Tibial nerve (tissue), 3 donors: Measurements from ENCODE around the gene RNF126.

Experiments
- POLR2A ChIP-seq, 2 donors: fragments of 450-650 bp; IDR thresholded peaks; one replicate each; pipeline ENCODE4 v1.6.1; 2017; ENCODE audit warnings: antibody characterized with exemption in 2 of 2, mild to moderate bottlenecking in 2 of 2, moderate library complexity in 2 of 2
- TF ChIP-seq, protein P1 (sequence below), 5 experiments: fragments of 200-600 bp in 3 of 5; fragments of 450-650 bp in 2 of 5; sonication (generic) in 3 of 5; IDR thresholded peaks; one replicate each; pipeline ENCODE4 v1.5.1; 2016 to 2019; ENCODE audit warnings: antibody characterized with exemption in 5 of 5, mild to moderate bottlenecking in 3 of 5, moderate library complexity in 2 of 5

DNA sequence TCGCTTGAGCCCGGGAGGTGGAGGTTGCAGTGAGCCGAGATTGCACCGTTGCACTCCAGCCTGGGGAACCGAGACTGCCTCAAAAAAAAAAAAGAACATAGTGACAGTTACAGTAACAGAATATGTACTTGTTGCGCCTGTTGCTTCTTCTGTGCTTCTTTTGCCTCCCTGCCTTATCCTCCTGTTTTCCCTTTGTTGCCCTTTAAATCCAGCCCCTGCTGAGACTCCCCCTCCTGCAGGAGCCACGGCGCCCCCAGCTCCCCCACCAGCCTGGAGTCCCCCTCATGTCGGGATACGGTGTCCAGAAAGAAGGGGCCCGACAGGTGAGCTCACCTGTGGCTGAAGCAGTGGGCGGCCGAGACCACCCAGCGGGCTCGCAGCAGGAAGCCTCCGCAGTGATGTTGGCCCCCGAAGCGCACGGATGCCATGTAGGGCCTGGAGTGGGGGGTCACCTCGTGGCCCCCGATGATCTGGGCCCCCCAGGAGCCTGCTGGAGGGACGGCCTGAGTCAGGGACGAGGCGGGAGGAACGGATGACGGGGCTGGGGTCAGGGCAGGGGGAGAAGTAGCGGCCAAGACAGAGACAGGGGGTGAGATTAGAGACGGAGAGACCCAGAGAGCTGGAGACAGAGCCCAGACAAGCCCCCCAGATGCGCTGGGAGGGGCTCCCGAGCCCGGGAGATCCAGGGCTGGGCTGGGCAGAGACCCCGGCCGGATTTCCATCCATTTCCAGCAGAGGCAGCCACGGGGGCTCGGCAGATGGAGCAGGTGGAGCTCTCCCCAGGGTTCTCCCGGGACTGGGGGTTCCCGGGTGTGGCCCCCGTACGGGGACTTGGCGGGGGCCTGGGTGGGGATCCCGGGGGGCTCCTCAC is 31.7 kb upstream of the RNF126 start:
- no peak for TF ChIP-seq POLR2A (IDR thresholded peaks at IDR 0.05)
- TF ChIP-seq, protein P1, sequence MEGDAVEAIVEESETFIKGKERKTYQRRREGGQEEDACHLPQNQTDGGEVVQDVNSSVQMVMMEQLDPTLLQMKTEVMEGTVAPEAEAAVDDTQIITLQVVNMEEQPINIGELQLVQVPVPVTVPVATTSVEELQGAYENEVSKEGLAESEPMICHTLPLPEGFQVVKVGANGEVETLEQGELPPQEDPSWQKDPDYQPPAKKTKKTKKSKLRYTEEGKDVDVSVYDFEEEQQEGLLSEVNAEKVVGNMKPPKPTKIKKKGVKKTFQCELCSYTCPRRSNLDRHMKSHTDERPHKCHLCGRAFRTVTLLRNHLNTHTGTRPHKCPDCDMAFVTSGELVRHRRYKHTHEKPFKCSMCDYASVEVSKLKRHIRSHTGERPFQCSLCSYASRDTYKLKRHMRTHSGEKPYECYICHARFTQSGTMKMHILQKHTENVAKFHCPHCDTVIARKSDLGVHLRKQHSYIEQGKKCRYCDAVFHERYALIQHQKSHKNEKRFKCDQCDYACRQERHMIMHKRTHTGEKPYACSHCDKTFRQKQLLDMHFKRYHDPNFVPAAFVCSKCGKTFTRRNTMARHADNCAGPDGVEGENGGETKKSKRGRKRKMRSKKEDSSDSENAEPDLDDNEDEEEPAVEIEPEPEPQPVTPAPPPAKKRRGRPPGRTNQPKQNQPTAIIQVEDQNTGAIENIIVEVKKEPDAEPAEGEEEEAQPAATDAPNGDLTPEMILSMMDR (IDR thresholded peaks at IDR 0.05), result no peak
